Measurements from ENCODE around the gene THRAP3. TPM values are rescaled to one million over a fixed set of nuclear protein-coding genes. Genes with fewer than 3 reads are reported as not detected.

The THRAP3 gene
- total RNA-seq, 2 donors from 2014 or later = 145 to 165 TPM

DNA sequence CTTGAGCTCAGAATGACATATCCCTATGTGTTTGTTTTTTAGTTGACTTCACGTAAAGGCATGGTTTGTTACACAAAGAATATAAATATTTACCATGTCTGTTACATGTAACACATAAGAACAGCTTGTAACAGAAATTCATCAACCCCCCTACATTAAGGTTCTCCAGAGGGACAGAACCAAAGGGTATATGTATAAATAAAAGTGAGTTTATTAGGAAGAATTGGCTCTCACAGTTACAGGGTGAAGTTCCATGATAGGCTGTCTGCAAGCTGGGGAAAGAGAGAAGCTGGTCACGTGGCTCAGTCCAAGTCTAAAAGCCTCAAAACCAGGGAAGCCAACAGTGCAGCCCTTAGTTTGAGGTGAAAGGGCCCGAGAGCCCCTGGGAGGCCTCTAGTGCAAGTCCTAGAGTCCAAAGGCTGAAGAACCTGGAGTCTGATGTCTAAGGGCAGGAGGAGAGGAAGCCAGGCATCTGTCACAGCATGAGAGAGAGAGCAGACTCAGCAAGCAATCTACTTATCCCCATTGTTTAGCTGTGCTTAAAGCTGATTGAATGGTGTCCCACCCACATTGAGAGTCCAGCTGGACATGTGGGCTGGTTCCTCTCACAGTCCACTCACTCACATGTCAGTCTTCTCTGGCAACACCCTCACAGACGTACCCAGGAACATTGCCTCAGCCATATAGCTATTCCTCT, 15.8 kb downstream of the THRAP3 start:
- Histone ChIP-seq H3K27me3 (ENCODE audit: control insufficient read depth, insufficient read depth, low read length, poor library complexity, severe bottlenecking) (no peaks in the 10 kb centered on the region), H3K9me3 (ENCODE audit: control insufficient read depth, low read length) (no peaks in the 10 kb centered on the region), H3K9ac (ENCODE audit: extremely low read depth, low read length, poor library complexity, severe bottlenecking) (no peak overlapping the region), H3K4me1 (ENCODE audit: control insufficient read depth, insufficient read depth, low read length) (no peaks in the 10 kb centered on the region), H3K36me3 (ENCODE audit: control insufficient read depth, insufficient read depth, low read length) (peaks cover 75% of the 10 kb centered on the region), H3K27ac (ENCODE audit: low read depth, low read length) (peak overlapping the region; percentile 64), H3K4me3 (ENCODE audit: low read length) (peak overlapping the region; percentile 8)
- 90 to 92% methylated on average over 2 to 4 of the region's 4 CpGs for WGBS, 2 experiments (ENCODE audit: insufficient coverage in 1 of 2, insufficient read length in 1 of 2)
- H3K27ac Mint-ChIP-seq = peak overlapping the region; percentile 80
- TF ChIP-seq, protein P1, sequence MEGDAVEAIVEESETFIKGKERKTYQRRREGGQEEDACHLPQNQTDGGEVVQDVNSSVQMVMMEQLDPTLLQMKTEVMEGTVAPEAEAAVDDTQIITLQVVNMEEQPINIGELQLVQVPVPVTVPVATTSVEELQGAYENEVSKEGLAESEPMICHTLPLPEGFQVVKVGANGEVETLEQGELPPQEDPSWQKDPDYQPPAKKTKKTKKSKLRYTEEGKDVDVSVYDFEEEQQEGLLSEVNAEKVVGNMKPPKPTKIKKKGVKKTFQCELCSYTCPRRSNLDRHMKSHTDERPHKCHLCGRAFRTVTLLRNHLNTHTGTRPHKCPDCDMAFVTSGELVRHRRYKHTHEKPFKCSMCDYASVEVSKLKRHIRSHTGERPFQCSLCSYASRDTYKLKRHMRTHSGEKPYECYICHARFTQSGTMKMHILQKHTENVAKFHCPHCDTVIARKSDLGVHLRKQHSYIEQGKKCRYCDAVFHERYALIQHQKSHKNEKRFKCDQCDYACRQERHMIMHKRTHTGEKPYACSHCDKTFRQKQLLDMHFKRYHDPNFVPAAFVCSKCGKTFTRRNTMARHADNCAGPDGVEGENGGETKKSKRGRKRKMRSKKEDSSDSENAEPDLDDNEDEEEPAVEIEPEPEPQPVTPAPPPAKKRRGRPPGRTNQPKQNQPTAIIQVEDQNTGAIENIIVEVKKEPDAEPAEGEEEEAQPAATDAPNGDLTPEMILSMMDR (conservative IDR thresholded peaks at IDR 0.05) = no peak
- H3K4me1 Mint-ChIP-seq = peaks cover 13% of the 10 kb centered on the region
- H3K27me3 Mint-ChIP-seq (ENCODE audit: insufficient read depth) = no peaks in the 10 kb centered on the region
- peaks cover 2% of the 10 kb centered on the region for H3K9me3 Mint-ChIP-seq
- peaks cover 51% of the 10 kb centered on the region for H3K36me3 Mint-ChIP-seq (ENCODE audit: low read depth)
- no peak for DNase-seq
- H3K4me3 Mint-ChIP-seq = no peak overlapping the region

DNA sequence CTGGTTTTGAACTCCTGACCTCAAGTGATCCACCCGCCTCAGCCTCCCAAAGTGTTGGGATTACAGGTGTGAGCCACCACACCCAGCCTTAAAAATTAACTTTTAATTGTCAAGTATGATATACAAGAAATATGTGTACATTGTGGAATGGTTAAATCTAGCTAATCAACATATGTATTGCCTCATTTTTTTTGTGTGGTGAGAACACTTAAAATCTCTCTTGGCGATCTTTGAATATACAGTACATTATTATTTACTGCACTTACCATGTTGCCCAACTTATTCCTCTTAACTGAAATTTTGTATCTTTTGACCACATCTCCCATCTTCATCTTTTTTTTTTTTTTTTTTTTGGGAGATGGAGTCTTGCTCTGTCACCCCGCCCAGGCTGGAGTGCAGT, 23.3 kb downstream of the THRAP3 start:
- TF ChIP-seq, protein P1 (conservative IDR thresholded peaks at IDR 0.05) = no peak
- Histone ChIP-seq H3K9me3 (ENCODE audit: control insufficient read depth, low read length) (peaks cover 9% of the 10 kb centered on the region), H3K27ac (ENCODE audit: low read depth, low read length) (no peak overlapping the region), H3K27me3 (ENCODE audit: control insufficient read depth, insufficient read depth, low read length, poor library complexity, severe bottlenecking) (no peaks in the 10 kb centered on the region), H3K36me3 (ENCODE audit: control insufficient read depth, insufficient read depth, low read length) (peaks cover 31% of the 10 kb centered on the region), H3K4me1 (ENCODE audit: control insufficient read depth, insufficient read depth, low read length) (no peaks in the 10 kb centered on the region), H3K4me3 (ENCODE audit: low read length) (no peak overlapping the region), H3K9ac (ENCODE audit: extremely low read depth, low read length, poor library complexity, severe bottlenecking) (no peak overlapping the region)
- no peak overlapping the region for H3K4me3 Mint-ChIP-seq
- peaks cover 16% of the 10 kb centered on the region for H3K4me1 Mint-ChIP-seq
- no peak overlapping the region for H3K27ac Mint-ChIP-seq
- no peaks in the 10 kb centered on the region for H3K9me3 Mint-ChIP-seq
- peaks cover 39% of the 10 kb centered on the region for H3K36me3 Mint-ChIP-seq (ENCODE audit: low read depth)
- WGBS, 2 experiments (ENCODE audit: insufficient coverage in 1 of 2, insufficient read length in 1 of 2) = 95% methylated on average over 2 of the region's 3 CpGs; no CpG with 5 or more reads in 1 of the 2 experiments
- DNase-seq = no peak
- H3K27me3 Mint-ChIP-seq (ENCODE audit: insufficient read depth) = no peaks in the 10 kb centered on the region

DNA sequence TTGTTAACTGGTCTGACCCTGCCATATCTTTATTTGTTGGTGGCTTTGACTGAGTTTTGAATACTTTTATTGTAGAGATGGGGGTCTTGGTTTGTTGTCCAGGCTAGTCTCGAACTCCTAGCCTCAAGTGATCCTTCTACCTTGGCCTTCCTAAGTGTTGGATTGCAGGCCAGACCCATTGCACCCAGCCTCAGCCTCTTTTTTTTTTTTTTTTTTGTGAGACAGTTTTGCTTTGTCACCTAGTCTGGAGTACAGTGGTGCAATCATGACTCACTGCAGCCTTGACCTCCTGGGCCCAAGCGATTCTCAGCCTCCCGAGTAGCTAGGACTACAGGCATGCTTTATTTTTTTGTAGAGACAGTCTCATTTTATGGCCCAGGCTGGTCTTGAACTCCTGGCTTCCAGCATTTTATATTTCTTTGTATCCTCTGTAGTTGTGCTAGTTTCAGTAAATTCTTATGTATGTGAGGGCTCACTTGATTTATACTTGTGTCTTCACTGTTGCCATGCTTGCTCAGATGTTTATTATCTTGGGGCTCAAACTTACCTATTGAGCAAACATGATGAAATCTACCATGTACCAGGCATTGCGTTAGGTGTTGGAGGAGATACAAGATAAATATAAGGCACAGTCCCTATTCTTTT, 24.1 kb downstream of the THRAP3 start:
- Mint-ChIP-seq H3K36me3 (ENCODE audit: low read depth) (peaks cover 37% of the 10 kb centered on the region), H3K9me3 (no peaks in the 10 kb centered on the region), H3K4me3 (no peak overlapping the region), H3K27ac (peak overlapping the region; percentile 59), H3K4me1 (peaks cover 13% of the 10 kb centered on the region), H3K27me3 (ENCODE audit: insufficient read depth) (no peaks in the 10 kb centered on the region)
- Histone ChIP-seq H3K27me3 (ENCODE audit: control insufficient read depth, insufficient read depth, low read length, poor library complexity, severe bottlenecking) (no peaks in the 10 kb centered on the region), H3K9me3 (ENCODE audit: control insufficient read depth, low read length) (peaks cover 9% of the 10 kb centered on the region), H3K36me3 (ENCODE audit: control insufficient read depth, insufficient read depth, low read length) (peaks cover 27% of the 10 kb centered on the region), H3K4me3 (ENCODE audit: low read length) (no peak overlapping the region), H3K9ac (ENCODE audit: extremely low read depth, low read length, poor library complexity, severe bottlenecking) (no peak overlapping the region), H3K4me1 (ENCODE audit: control insufficient read depth, insufficient read depth, low read length) (no peaks in the 10 kb centered on the region), H3K27ac (ENCODE audit: low read depth, low read length) (no peak overlapping the region)
- TF ChIP-seq, protein P1 (conservative IDR thresholded peaks at IDR 0.05) = no peak
- 89 to 95% methylated on average over 3 to 4 of the region's 4 CpGs for WGBS, 2 experiments (ENCODE audit: insufficient coverage in 1 of 2, insufficient read length in 1 of 2)
- DNase-seq = no peak
